ENCODE data around the gene BMF. TPM values are rescaled to one million over a fixed set of nuclear protein-coding genes. Genes with fewer than 3 reads are reported as not detected.

The BMF gene
- total and polyA plus RNA-seq, 2 of the 4 experiments (the other 2 are of a cell fraction), result 2.4 to 2.9 TPM

- TF ChIP-seq ELK1 (IDR thresholded peaks at IDR 0.05; ENCODE audit: borderline replicate concordance, low read depth, low read length), result no peak
- no peak for TF ChIP-seq SMC3 (IDR thresholded peaks at IDR 0.05; ENCODE audit: low read depth, low read length)
- no peak for TF ChIP-seq FOS (IDR thresholded peaks at IDR 0.05; ENCODE audit: low read depth, low read length)
- TF ChIP-seq MAFK (IDR thresholded peaks at IDR 0.05; ENCODE audit: low read depth, low read length), result no peak
These were observed 13.1 kb downstream of the BMF start (continued) for GRCh38 chr15:40095371-40096093.
